Endothelial cell of umbilical vein (primary cell): ENCODE data around the gene AKT3. TPM values are rescaled to one million over a fixed set of nuclear protein-coding genes. Genes with fewer than 3 reads are reported as not detected.

Experiments used
- BruUV-seq: library from RNA; stranded (reverse); fragments of 400-500 nt; replicated peaks from 2 replicates; lab custom pipeline; 2021; lab: Mats Ljungman, UMichigan
- CTCF ChIA-PET: fragments of 300-600, 350-600 bp; sonication (Branson Sonifier 250); formaldehyde crosslinking; loops from one replicate; lab custom pipeline; 2021; ENCODE audit warnings: antibody characterized with exemption, inconsistent platforms; lab: Charles Lee
- POLR2A ChIA-PET: fragments of 300-600, 350-600 bp; sonication (Branson Sonifier 250); formaldehyde crosslinking; loops from one replicate; lab custom pipeline; 2021; ENCODE audit warnings: antibody characterized with exemption, inconsistent platforms; lab: Charles Lee
- DNase-seq: peaks from one replicate; pipeline ENCODE4 v3.0.0-alpha.2; 2011; ENCODE audit warnings: low read depth, low spot score
- FAIRE-seq: peaks from 2 replicates; lab custom pipeline; 2011; peaks lifted over from hg19 to GRCh38; lab: Jason Lieb, UNC
- H2AFZ ChIP-seq: 2 replicates; pipeline ENCODE4 v1.6.0; 2012; ENCODE audit warnings: low read depth, low read length, control low read depth, inconsistent platforms
- H3K27ac ChIP-seq: 2 replicates; pipeline ENCODE4 v1.5.1; 2011; ENCODE audit warnings: low read depth, mild to moderate bottlenecking, control low read depth, low read length, moderate library complexity; ENCODE audit not compliant: insufficient read depth
- H3K27me3 ChIP-seq, 2 experiments: 2 replicates each; pipeline versions ENCODE4 v1.6.0 to v1.6.1; 2011; ENCODE audit warnings: low read length in 2 of 2, mixed read lengths in 1 of 2; ENCODE audit not compliant: control insufficient read depth in 2 of 2, insufficient read depth in 2 of 2
- H3K36me3 ChIP-seq, 2 experiments: 2 replicates in 1 of 2; 3 replicates in 1 of 2; pipeline ENCODE4 v1.5.1; 2011; ENCODE audit warnings: low read length in 2 of 2, mild to moderate bottlenecking in 1 of 2, moderate library complexity in 1 of 2; ENCODE audit not compliant: control insufficient read depth in 2 of 2, insufficient read depth in 2 of 2; ENCODE audit errors: extremely low read depth in 1 of 2
- H3K4me1 ChIP-seq: 3 replicates; pipeline ENCODE4 v1.5.1; 2011; ENCODE audit warnings: mild to moderate bottlenecking, low read length; ENCODE audit not compliant: control insufficient read depth, insufficient read depth; ENCODE audit errors: extremely low read depth
- H3K4me2 ChIP-seq: 2 replicates; pipeline ENCODE4 v1.6.1; 2011; ENCODE audit warnings: low read length, control low read depth, mixed read lengths; ENCODE audit not compliant: insufficient read depth
- H3K4me3 ChIP-seq, 3 experiments: fragments of 200-600 bp in 1 of 3; sonication (generic), shearing (Covaris generic) in 1 of 3; replicated peaks in 1 of 3; 2 replicates each; pipeline ENCODE4 v1.5.1; 2011 to 2016; ENCODE audit warnings: control low read depth in 3 of 3, low read length in 3 of 3, mild to moderate bottlenecking in 2 of 3, inconsistent platforms in 1 of 3, low read depth in 1 of 3, moderate library complexity in 1 of 3; ENCODE audit not compliant: insufficient read depth in 1 of 3
- H3K79me2 ChIP-seq: 2 replicates; pipeline ENCODE4 v1.6.0; 2012; ENCODE audit warnings: low read length, inconsistent platforms; ENCODE audit not compliant: control insufficient read depth, insufficient read depth
- H3K9ac ChIP-seq: replicated peaks from 2 replicates; pipeline ENCODE3; 2011; ENCODE audit warnings: low read length, control low read depth; ENCODE audit not compliant: insufficient read depth; ENCODE audit errors: extremely low read depth
- H3K9me1 ChIP-seq: replicated peaks from 3 replicates; pipeline ENCODE4 v1.6.0; 2011; ENCODE audit warnings: mild to moderate bottlenecking, low read length; ENCODE audit not compliant: control insufficient read depth, insufficient read depth; ENCODE audit errors: extremely low read depth
- H3K9me3 ChIP-seq: replicated peaks from 2 replicates; pipeline ENCODE4 v1.5.1; 2012; ENCODE audit warnings: low read length, inconsistent platforms; ENCODE audit not compliant: control insufficient read depth, insufficient read depth
- H4K20me1 ChIP-seq: replicated peaks from 2 replicates; pipeline ENCODE3; 2011; ENCODE audit warnings: mild to moderate bottlenecking, low read length; ENCODE audit not compliant: control insufficient read depth, insufficient read depth; ENCODE audit errors: extremely low read depth
- EZH2 ChIP-seq: IDR thresholded peaks from 2 replicates; pipeline ENCODE4 v1.6.1; 2012; ENCODE audit warnings: borderline replicate concordance, low read depth, mild to moderate bottlenecking, moderate library complexity, low read length, inconsistent platforms; ENCODE audit not compliant: severe bottlenecking
- FOS ChIP-seq: IDR thresholded peaks from 2 replicates; pipeline ENCODE4 v1.6.1; 2011; ENCODE audit warnings: mild to moderate bottlenecking, low read length, moderate library complexity, borderline replicate concordance; ENCODE audit not compliant: insufficient read depth
- JUN ChIP-seq: IDR thresholded peaks from 2 replicates; pipeline ENCODE4 v1.6.1; 2011; ENCODE audit warnings: borderline replicate concordance, low read depth; ENCODE audit not compliant: insufficient read length, insufficient read depth
- POLR2A ChIP-seq: IDR thresholded peaks from 2 replicates; pipeline ENCODE4 v1.6.1; 2012; ENCODE audit warnings: low read depth, mild to moderate bottlenecking, control low read depth, low read length
- dilution Hi-C: fragments of 300-500 bp; cut with MboI; formaldehyde crosslinking; loops from one replicate; pipeline ENCODE4 v1.15.0; 2019; ENCODE audit warnings: low sequenced_read_pairs; ENCODE audit not compliant: extremely low pct_ligation_motif_present
- intact Hi-C: fragments of 100-400 bp; cut with micrococcal nuclease; formaldehyde crosslinking; loops from one replicate; pipeline ENCODE4 v1.10.0; 2022
- polyA plus RNA-seq, 4 experiments: library from polyadenylated mRNA; depleted of rRNA in 3 of 4; stranded (reverse) in 3 of 4; unstranded in 1 of 4; fragments of >200 nt; gene quantifications; 2 replicates each; pipeline versions ENCODE4 v1.2.1 to v1.2.3, GENCODE V29; 2011 to 2012; ENCODE audit warnings: missing spikeins in 1 of 4
- total RNA-seq: library from RNA; stranded (reverse); gene quantifications from 2 replicates; pipeline ENCODE4 v1.2.3, GENCODE V29; 2021
- TF ChIP-seq, protein P1 (sequence below), 2 donors: IDR thresholded peaks; 1 replicate in 1 of 2; 2 replicates in 1 of 2; pipeline ENCODE4 v1.5.1; 2011; ENCODE audit warnings: low read length in 2 of 2, mild to moderate bottlenecking in 2 of 2, moderate library complexity in 2 of 2, control low read depth in 1 of 2, inconsistent platforms in 1 of 2, low read depth in 1 of 2; ENCODE audit not compliant: insufficient read depth in 1 of 2; ENCODE audit errors: extremely low read depth in 1 of 2

Gene AKT3
- total and polyA plus RNA-seq, 2 donors (not counting 3 experiments of a cell fraction or from before 2014, with no cell fraction given), result 20.6 to 97.1 TPM

DNA sequence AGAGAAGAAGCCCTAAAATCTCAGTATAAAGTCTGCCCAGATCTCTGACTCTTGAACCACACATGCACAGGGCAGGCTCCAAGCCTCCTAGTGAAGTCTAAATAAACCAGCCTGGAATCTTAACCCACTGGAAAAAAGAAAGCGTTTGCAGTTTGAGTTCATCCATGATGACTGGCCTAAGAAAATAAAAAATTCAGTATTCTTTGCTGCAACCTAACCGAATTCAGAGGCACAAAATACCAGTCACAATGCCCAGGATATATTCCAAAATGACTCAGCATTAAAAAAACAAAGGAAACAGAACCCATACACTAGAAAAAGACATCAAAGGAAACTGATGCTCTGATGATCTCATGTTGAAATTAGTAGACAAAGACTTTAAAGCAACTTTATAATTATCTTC, 325.0 kb downstream of the AKT3 start:
- Histone ChIP-seq H3K4me3 (no peak overlapping the region), H3K9ac (peak overlapping the region; percentile 68), H3K36me3 (no peaks in the 10 kb centered on the region), H4K20me1 (no peaks in the 10 kb centered on the region), H3K4me1 (peaks cover 9% of the 10 kb centered on the region), H2AFZ (no peak overlapping the region), H3K27me3 (no peaks in the 10 kb centered on the region), H3K9me1 (no peaks in the 10 kb centered on the region), H3K4me2 (peak overlapping the region; percentile 75), H3K27ac (peak overlapping the region; percentile 95), H3K9me3 (no peaks in the 10 kb centered on the region), H3K79me2 (no peaks in the 10 kb centered on the region)
- CTCF ChIA-PET, result interaction anchor here (1.1 kb wide), 1 partner anchor 33 kb away, joined by 3 read pairs; no protein-coding TSS in a partner anchor
- FAIRE-seq, result peak; percentile 94
- peak; percentile 91 for DNase-seq
- intact Hi-C loops, result loop anchor here (5.0 to 10.0 kb wide), 2 partner anchors 220 to 747 kb away; no protein-coding TSS in a partner anchor
- dilution Hi-C loops, result no loop called here
- POLR2A ChIA-PET, result no interaction called here
- TF ChIP-seq JUN (peak; percentile 96), FOS (peak; percentile 88)
- TF ChIP-seq, protein P1, sequence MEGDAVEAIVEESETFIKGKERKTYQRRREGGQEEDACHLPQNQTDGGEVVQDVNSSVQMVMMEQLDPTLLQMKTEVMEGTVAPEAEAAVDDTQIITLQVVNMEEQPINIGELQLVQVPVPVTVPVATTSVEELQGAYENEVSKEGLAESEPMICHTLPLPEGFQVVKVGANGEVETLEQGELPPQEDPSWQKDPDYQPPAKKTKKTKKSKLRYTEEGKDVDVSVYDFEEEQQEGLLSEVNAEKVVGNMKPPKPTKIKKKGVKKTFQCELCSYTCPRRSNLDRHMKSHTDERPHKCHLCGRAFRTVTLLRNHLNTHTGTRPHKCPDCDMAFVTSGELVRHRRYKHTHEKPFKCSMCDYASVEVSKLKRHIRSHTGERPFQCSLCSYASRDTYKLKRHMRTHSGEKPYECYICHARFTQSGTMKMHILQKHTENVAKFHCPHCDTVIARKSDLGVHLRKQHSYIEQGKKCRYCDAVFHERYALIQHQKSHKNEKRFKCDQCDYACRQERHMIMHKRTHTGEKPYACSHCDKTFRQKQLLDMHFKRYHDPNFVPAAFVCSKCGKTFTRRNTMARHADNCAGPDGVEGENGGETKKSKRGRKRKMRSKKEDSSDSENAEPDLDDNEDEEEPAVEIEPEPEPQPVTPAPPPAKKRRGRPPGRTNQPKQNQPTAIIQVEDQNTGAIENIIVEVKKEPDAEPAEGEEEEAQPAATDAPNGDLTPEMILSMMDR (IDR thresholded peaks at IDR 0.05; ENCODE audit: extremely low read depth in 1 of 2, insufficient read depth in 1 of 2, low read depth in 1 of 2, low read length in 2 of 2), result no peak
- BruUV-seq, result no TSS peak

GRCh38 chr1:243523766-243524165, 326.3 kb downstream of the AKT3 start:
- Histone ChIP-seq H3K79me2 (no peaks in the 10 kb centered on the region), H4K20me1 (no peaks in the 10 kb centered on the region), H3K9me1 (no peaks in the 10 kb centered on the region), H2AFZ (no peak overlapping the region), H3K9ac (no peak overlapping the region), H3K9me3 (no peaks in the 10 kb centered on the region), H3K36me3 (no peaks in the 10 kb centered on the region), H3K27me3 (no peaks in the 10 kb centered on the region), H3K4me1 (peaks cover 9% of the 10 kb centered on the region), H3K27ac (no peak overlapping the region), H3K4me2 (no peak overlapping the region), H3K4me3 (no peak overlapping the region)
- FAIRE-seq, result no peak
- POLR2A ChIA-PET, result no interaction called here
- CTCF ChIA-PET, result no interaction called here
- no TSS peak for BruUV-seq
- dilution Hi-C loops, result no loop called here
- intact Hi-C loops, result loop anchor here (10.0 kb wide), 1 partner anchor 221 kb away; no protein-coding TSS in a partner anchor
- TF ChIP-seq POLR2A, result no peak
- no peak for TF ChIP-seq EZH2
- DNase-seq, result no peak
